ENCODE data around the gene INPP5D. TPM values are rescaled to one million over a fixed set of nuclear protein-coding genes. Genes with fewer than 3 reads are reported as not detected.

Gene INPP5D
- total and polyA plus RNA-seq, 2 donors (not counting 3 experiments of a cell fraction or from before 2014, with no cell fraction given): 13.9 to 46.6 TPM

GRCh38 chr2:233161730-233162129 is 101.6 kb downstream of the INPP5D start:
- BruUV-seq (replicated peaks): no TSS peak
- DNase-seq (ENCODE audit: low read depth, low spot score) (no peak), FAIRE-seq (no peak)
- Histone ChIP-seq H3K4me2 (ENCODE audit: insufficient read depth, low read length) (no peak overlapping the region), H3K4me3 (replicated peaks in 1 of 3; ENCODE audit: insufficient read depth in 1 of 3, low read depth in 1 of 3, low read length in 3 of 3) (no peak overlapping the region), H3K27me3 (ENCODE audit: control insufficient read depth in 2 of 2, insufficient read depth in 2 of 2, low read length in 2 of 2) (no peaks in the 10 kb centered on the region), H3K9me3 (replicated peaks; ENCODE audit: control insufficient read depth, insufficient read depth, low read length) (no peaks in the 10 kb centered on the region), H3K79me2 (ENCODE audit: control insufficient read depth, insufficient read depth, low read length) (no peaks in the 10 kb centered on the region), H3K4me1 (ENCODE audit: control insufficient read depth, extremely low read depth, insufficient read depth, low read length) (no peaks in the 10 kb centered on the region), H2AFZ (ENCODE audit: low read depth, low read length) (no peak overlapping the region), H3K36me3 (ENCODE audit: control insufficient read depth in 2 of 2, extremely low read depth in 1 of 2, insufficient read depth in 2 of 2, low read length in 2 of 2) (peaks cover 0 to 28% of the 10 kb centered on the region in 2 experiments), H3K9me1 (replicated peaks; ENCODE audit: control insufficient read depth, extremely low read depth, insufficient read depth, low read length) (no peaks in the 10 kb centered on the region), H3K27ac (ENCODE audit: insufficient read depth, low read depth, low read length) (no peak overlapping the region), H3K9ac (replicated peaks; ENCODE audit: extremely low read depth, insufficient read depth, low read length) (no peak overlapping the region), H4K20me1 (replicated peaks; ENCODE audit: control insufficient read depth, extremely low read depth, insufficient read depth, low read length) (no peaks in the 10 kb centered on the region)
- dilution Hi-C loops (cut with MboI; ENCODE audit: extremely low pct_ligation_motif_present, low sequenced_read_pairs): no loop called here
- POLR2A ChIA-PET: no interaction called here
- CTCF ChIA-PET: interaction anchor here (0.9 to 1.6 kb wide), 2 partner anchors 9 to 90 kb away, joined by 4 to 5 read pairs; partner anchors contain the start of gene ATG16L1
- intact Hi-C loops (cut with micrococcal nuclease): no loop called here
- TF ChIP-seq, protein P1, sequence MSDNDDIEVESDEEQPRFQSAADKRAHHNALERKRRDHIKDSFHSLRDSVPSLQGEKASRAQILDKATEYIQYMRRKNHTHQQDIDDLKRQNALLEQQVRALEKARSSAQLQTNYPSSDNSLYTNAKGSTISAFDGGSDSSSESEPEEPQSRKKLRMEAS (IDR thresholded peaks at IDR 0.05; ENCODE audit: insufficient read depth, insufficient read length): no peak
- TF ChIP-seq POLR2AphosphoS5 (IDR thresholded peaks at IDR 0.05; ENCODE audit: insufficient read depth, low read depth, low read length) (no peak), MYC (IDR thresholded peaks at IDR 0.05; ENCODE audit: low read depth, low read length) (no peak), POLR2A (IDR thresholded peaks at IDR 0.05; ENCODE audit: low read depth, low read length) (no peak), FOS (IDR thresholded peaks at IDR 0.05; ENCODE audit: borderline replicate concordance, insufficient read depth, low read length) (no peak), JUN (IDR thresholded peaks at IDR 0.05; ENCODE audit: borderline replicate concordance, insufficient read depth, insufficient read length, low read depth) (no peak), GATA2 (IDR thresholded peaks at IDR 0.05; ENCODE audit: insufficient read depth, insufficient read length, low read depth, low read length) (no peak), EZH2 (IDR thresholded peaks at IDR 0.05; ENCODE audit: borderline replicate concordance, low read depth, low read length, severe bottlenecking) (no peak)
- TF ChIP-seq, protein P2, sequence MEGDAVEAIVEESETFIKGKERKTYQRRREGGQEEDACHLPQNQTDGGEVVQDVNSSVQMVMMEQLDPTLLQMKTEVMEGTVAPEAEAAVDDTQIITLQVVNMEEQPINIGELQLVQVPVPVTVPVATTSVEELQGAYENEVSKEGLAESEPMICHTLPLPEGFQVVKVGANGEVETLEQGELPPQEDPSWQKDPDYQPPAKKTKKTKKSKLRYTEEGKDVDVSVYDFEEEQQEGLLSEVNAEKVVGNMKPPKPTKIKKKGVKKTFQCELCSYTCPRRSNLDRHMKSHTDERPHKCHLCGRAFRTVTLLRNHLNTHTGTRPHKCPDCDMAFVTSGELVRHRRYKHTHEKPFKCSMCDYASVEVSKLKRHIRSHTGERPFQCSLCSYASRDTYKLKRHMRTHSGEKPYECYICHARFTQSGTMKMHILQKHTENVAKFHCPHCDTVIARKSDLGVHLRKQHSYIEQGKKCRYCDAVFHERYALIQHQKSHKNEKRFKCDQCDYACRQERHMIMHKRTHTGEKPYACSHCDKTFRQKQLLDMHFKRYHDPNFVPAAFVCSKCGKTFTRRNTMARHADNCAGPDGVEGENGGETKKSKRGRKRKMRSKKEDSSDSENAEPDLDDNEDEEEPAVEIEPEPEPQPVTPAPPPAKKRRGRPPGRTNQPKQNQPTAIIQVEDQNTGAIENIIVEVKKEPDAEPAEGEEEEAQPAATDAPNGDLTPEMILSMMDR (IDR thresholded peaks at IDR 0.05; ENCODE audit: extremely low read depth in 1 of 2, insufficient read depth in 1 of 2, low read depth in 1 of 2, low read length in 2 of 2): no peak

Data from endothelial cell of umbilical vein (primary cell).